TTC549 (cell line): Measurements from ENCODE around the gene PREB.

Experiments
- FAIRE-seq: peaks from 2 replicates; lab custom pipeline; 2012; peaks lifted over from hg19 to GRCh38; lab: Jason Lieb, UNC

The PREB gene

GRCh38 chr2:27152102-27152795 lies 17.8 kb upstream of the PREB start:
- FAIRE-seq, result no peak

DNA sequence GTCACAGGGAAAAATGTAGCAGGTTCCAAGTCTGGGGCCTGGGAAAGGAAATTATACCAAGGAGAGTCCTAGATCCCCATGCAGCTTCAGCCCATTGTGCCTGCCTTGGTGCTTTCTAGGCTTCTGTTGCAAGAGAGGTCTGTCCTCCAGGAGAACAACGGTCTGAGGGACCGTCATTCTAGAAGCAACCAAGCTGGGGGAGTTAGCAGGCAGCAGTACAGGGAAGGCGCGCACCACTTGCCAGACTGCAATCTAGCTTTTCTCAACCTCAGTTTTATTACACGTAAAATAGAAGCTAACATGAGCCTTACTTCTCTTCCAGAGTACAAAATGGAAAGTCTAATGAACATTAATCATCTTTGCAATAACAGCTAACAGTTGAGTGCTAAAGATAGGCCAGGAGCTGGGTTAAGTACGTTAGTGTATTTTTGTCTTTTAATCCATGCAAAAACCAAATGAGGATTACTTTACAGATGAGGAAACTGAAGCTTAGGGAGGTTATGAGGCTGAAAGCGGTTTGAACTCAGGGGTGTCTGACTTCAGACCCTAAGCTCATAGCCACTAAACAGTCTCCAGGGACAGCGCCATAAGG lies 16.3 kb upstream of the PREB start:
- no peak for FAIRE-seq

GRCh38 chr2:27149570-27150405 lies 15.4 kb upstream of the PREB start:
- no peak for FAIRE-seq

DNA sequence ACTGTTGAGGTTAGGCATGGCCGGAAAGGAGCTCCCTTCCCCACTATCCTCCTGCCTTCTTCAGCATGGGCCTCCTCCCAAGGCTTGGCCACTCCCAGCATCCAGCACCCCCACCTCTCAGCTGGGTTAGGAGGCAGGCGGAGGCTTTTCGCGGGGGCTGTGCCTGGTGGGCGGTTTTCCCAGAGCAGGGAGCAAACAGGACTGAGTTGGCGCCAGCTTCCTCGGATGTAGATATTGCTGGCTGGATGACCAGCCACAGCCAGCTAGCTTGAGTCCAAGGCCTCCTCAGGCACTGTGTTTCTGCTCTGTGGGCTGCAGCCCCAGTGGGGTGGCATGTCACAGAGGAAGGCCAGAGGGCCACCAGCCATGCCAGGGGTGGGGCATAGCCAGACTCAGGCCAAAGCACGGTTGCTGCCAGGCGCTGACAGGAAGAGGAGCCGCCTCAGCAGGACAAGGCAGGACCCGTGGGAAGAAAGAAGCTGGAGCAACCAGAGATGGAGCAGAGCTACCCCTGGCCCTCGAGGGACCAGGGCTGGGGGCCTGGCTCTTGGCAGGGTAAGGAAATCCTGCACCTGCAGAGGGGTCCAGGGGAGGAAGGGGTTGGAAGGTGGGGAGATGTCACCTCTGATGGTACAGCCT lies 14.5 kb upstream of the PREB start, which contains the start of gene TCF23:
Gene TCF23, plus strand, starts transcription at position 204 of the 639 bp plus-strand sequence. Its CDS starts 130 bp downstream, at position 334.
- FAIRE-seq, result no peak

DNA sequence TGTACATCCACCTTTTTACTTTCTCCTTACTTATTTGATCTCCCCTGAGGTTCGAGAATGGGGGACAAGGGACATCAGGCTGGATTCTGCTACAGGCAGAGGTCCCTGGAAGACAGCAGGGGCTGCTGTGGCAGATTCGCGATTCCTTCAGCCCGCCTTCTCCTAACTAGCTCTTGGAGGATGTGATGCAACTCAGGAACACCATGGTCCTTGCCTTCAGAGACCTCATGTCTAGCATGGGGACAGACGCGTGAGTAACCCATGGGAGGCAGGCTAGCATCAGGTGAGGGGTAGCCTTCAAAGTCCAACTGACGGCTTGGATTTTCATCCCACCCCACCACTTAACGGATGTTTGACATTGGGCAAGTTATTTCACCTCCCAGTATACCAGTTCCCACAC lies 13.5 kb upstream of the PREB start:
- no peak for FAIRE-seq

GRCh38 chr2:27145682-27146081 lies 11.2 kb upstream of the PREB start:
- no peak for FAIRE-seq

- no peak for FAIRE-seq
Observed at GRCh38 chr2:27143285-27143684, 8.8 kb upstream of the PREB start.

DNA sequence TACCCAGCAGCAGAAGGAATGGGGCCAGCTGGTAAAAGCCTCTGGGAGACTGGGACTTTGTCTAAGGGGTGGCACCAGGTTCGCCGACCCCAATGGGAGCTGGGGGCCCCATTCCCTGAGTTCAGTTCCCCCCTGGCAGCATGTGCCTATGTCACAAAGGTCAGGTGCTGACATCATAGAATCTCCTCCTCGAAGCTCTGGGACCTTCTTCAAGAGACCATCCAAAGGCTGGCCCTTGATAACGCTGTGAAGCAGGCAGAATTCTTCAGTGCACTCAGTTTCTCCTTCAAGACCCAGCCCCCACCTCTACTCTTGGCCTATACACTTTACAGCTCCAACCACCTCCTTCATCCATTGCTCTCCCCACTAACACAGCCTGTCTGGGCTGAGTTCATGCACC lies 4.9 kb upstream of the PREB start, which contains the start of gene PRR30:
Gene PRR30, minus strand, starts transcription at position 101 of the 400 bp plus-strand sequence. CDS start 1,081 bp downstream, outside the sequence.
- no peak for FAIRE-seq

DNA sequence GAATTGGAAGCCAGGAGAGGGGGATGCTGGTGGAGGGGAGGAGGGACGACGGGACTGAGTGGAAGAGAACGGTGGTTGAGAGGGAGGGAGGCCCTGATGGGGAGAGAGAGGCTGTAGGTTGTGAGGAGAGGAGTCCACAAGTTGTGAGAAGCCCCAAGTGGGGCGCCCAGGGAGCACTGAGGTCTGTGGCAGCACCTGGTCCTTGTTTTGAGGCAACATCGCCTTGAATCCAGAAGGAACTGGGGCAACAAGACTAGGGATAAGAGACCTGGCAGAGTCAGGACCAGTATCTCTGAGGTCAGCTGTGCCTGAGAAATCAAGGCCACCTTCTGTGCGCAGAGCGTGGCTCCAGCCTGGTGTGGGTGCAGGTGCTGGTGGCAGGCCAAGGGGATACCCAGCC lies 3.7 kb upstream of the PREB start:
- no peak for FAIRE-seq

DNA sequence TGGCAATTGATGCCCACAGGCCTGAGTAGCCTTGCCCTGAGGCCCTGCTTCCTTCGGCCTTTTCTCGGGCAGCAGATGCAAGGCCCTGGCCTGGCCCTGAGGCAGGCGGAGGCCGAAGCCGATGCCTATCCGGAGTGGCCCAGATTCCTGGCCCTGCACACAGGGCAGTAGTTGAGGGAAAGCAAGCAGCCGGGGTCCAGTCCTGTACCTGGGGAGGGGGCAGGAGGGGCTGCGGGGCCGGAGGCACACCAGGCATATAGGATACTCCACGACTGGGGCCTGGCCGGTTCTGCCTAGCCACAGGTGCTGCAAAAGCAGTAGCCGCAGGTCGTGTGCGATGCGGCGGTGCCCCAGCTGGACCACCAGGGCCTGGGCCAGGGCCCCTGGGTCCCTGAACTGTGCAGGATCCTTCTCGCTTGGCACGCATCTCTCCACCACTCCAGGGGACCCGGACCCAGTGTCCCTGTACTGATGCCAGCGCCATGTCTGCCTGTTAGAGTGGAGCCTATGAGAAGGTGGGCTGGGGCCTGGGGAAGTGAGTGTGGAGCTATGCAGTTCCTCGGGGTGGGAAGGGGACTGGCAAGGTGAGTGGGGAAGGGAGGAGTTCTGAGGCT lies 3.0 kb upstream of the PREB start:
- no peak for FAIRE-seq

DNA sequence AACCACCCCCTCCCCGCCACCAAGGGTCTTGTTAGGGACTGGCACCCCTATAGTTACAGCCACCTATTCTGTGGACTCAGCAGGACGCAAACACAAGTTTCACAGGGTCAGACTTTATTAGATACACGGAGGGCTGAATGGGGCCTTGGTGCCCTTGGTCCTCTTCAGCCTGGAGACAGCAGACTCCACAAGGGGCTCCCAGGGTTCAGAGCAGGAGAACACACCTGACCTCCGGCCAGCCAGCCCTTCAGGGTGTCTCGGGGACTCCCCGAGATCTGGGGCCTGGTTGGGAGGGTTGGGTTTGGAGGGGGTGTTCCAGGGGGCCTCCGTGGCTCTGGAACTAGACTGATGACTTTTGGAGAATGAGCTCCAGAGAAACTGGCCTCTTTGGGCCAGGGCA lies 2.3 kb upstream of the PREB start:
- FAIRE-seq, result no peak

- FAIRE-seq, result no peak
Observed at GRCh38 chr2:27135478-27135955, 1.1 kb upstream of the PREB start.

DNA sequence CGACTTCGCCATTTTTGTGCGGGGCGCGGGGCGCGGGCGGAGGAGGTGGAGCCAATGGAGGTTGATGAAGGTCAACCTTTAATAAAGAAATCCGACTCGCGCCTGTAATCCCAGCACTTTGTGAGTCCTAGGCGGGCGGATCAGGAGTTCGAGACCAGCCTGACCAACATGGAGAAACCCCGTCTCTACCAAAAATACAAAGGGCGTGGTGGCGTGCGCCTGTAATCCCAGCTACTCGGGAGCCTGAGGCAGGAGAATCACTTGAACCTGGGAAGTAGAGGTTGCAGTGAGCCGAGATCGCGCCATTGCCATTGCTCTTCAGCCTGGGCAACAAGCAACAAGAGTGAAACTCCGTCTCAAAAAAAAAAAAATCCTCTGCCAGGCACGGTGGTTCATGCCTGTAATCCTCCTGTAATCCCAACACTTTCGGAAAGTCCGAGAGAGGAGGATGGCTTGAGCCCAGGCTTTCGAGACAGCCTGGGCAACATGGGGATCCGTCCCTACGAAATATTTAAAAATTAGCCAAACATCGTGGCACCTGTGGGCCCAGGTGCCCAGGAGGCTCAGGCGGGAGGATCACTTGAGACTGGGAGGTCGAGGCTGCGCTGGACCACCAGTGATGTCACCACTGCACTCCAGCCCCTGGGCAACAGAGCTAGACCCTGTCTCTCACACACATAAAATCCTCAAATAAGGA lies 493 bp upstream of the PREB start:
- no peak for FAIRE-seq

GRCh38 chr2:27133195-27133875 lies 1.1 kb downstream of the PREB start:
- FAIRE-seq, result no peak

DNA sequence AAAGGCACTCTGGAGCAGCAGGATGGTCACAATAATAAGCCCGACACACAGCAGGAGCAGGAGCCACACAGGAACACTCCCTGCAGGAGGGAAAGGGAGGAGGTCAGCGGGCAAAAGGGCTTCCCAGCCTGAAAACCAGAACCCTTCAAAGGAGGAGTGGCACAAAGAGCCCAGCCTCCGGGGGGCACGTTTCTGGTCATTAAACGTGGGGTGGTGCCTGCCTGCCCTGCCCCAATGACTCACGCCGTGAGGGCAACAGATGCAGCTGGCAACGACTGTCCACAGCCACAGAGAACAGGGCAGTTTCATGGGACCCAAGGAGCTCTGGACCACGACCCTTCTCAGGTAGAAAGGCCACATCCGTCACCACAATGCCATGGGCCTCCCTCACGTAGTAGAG lies 3.0 kb downstream of the PREB start:
- no peak for FAIRE-seq

- no peak for FAIRE-seq
Observed at GRCh38 chr2:27130396-27130795, 4.0 kb downstream of the PREB start.

DNA sequence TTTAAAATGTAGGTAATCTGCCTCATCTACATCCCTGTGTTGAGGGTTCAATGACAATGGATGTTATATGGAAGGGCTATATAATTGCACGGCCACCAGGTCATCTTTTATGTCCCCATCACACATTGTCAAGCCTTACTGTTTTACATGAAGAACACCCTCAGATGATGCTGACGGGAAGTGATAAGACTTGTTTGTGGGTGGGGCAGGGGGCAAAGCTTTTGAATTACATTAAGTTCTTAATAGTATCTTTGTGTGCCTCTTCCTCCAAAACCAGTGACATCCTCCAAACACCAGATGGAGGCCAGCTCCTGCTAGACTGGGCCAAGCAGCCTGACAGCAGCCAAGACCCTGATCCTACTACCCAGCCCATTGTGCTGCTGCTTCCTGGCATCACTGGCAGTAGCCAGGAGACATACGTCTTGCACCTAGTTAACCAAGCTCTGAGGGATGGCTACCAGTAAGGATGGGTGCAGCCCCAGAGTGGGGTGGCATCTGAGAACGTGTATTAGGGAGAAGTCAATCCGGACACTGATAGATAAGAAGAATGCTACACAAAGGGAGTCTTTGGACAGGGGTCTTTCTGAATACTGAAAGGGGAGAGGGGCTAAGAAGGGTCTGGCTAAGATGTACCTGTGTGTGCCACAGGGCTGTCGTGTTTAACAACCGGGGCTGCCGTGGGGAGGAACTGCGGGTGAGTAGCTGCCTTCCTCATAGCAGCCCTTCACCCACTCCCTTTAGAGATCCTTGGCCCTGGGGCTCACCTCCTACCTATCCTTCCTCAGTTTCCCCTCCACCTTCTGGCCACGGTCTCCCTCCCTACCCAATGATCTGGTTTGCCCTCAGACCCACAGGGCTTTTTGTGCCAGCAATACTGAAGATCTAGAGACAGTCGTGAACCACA lies 5.5 kb downstream of the PREB start:
- no peak for FAIRE-seq

DNA sequence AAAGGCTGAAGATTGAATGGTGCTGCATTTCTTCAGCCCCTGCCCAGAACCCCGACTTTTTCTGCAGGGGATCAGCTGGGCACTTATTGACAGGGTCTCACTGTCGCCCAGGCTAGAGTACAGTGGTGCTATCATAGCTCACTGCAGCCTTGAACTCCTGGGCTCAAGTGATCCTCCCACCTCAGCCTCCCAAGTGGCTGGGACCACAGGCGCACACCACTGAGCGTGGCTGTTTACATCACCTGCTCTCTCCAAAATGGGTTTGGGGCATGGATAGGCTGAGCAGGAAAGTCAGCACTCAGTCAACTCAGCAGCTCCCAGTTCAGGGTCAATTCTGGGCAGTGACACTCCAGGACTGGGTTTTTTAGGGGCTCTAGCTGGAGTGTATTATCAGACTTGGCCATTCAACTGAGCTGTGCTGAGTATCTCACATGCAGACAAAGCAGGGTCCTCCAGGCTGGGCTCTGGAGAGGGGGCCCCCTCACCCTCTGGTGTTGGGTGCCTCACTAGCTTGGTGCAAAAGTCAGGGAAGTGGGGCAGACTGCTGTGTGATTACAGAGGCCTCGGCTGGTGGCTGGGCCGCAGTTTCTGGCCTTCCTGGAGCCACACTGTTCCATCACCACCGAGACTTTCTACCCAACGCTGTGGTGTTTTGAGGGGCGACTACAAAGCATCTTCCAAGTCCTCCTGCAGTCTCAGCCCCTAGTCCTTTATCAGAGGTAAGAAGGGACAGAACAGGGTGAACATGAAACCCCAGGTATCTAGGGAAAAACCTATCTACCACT lies 6.4 kb downstream of the PREB start:
- no peak for FAIRE-seq

DNA sequence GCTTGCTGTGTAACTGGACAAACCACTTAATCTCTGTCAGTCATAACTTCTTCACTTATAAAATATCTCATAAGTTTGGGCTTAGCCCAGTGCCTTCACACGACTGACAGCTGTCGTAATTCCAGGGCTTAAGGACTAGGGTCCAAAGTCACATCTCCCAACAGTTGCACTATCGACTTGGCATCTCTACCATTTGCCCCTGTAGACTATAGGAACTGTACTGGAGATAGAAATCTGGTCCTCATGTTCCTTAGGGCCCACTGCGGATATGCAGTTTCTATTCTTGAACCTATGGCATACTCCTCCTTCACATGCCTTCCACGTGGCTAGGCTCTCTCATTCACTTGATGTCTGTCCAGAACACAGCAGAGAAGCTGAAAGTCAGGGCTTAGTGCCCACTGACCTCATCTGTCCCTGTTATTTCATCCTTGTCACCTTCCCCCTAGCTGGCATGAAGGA lies 8.2 kb downstream of the PREB start:
- FAIRE-seq, result no peak
